ENCODE results near the gene ELOB. TPM values are rescaled to one million over a fixed set of nuclear protein-coding genes. Genes with fewer than 3 reads are reported as not detected.

ELOB gene
- total RNA-seq, 1 donor from 2014 or later: 336 TPM

GRCh38 chr16:2756288-2757015, 20.6 kb downstream of the ELOB start:
- intact Hi-C loops (cut with DNase I): no loop called here
- no peak for ATAC-seq
- no peak for DNase-seq (ENCODE audit: missing footprints)

- intact Hi-C loops (cut with DNase I): no loop called here
- ATAC-seq (no peak), DNase-seq (ENCODE audit: missing footprints) (no peak)
Measured at GRCh38 chr16:2755158-2755557, 21.9 kb downstream of the ELOB start.

GRCh38 chr16:2753733-2754020, 23.4 kb downstream of the ELOB start:
- intact Hi-C loops (cut with DNase I): loop anchor here (2.0 kb wide), 1 partner anchor 115 kb away; no protein-coding TSS in a partner anchor
- DNase-seq (ENCODE audit: missing footprints): no peak
- ATAC-seq: no peak

- intact Hi-C loops (cut with DNase I): loop anchor here (1.0 to 2.0 kb wide), 2 partner anchors 24 to 116 kb away; partner anchors contain the start of gene ELOB
- DNase-seq (ENCODE audit: missing footprints) (no peak), ATAC-seq (peak; percentile 85)
Measured at GRCh38 chr16:2752850-2753732, 24.0 kb downstream of the ELOB start.

GRCh38 chr16:2752035-2752849, 24.8 kb downstream of the ELOB start, which contains the start of gene SRRM2:
TSS of gene SRRM2 (plus strand) at chr16:2752638. CDS start at chr16:2756365, 3,727 bp downstream.
- peak; percentile 96 for ATAC-seq
- peak; percentile 98 for DNase-seq (ENCODE audit: missing footprints)
- intact Hi-C loops (cut with DNase I): loop anchor here (1.0 to 2.0 kb wide), 2 partner anchors 25 to 117 kb away; partner anchors contain the start of gene ELOB

GRCh38 chr16:2751577-2752034, 25.5 kb downstream of the ELOB start:
- ATAC-seq: no peak
- intact Hi-C loops (cut with DNase I): loop anchor here (1.0 to 2.0 kb wide), 2 partner anchors 26 to 117 kb away; partner anchors contain the start of gene ELOB
- peak; percentile 79 for DNase-seq (ENCODE audit: missing footprints)

GRCh38 chr16:2749936-2750335, 27.1 kb downstream of the ELOB start:
- DNase-seq (ENCODE audit: missing footprints) (no peak), ATAC-seq (no peak)
- intact Hi-C loops (cut with DNase I): no loop called here

- intact Hi-C loops (cut with DNase I): no loop called here
- ATAC-seq: no peak
- DNase-seq (ENCODE audit: missing footprints): no peak
Measured at GRCh38 chr16:2749476-2749875, 27.6 kb downstream of the ELOB start.

- intact Hi-C loops (cut with DNase I): no loop called here
- DNase-seq (ENCODE audit: missing footprints) (no peak), ATAC-seq (no peak)
Measured at GRCh38 chr16:2748757-2749455, 28.2 kb downstream of the ELOB start.

GRCh38 chr16:2745961-2746360, 31.1 kb downstream of the ELOB start:
- intact Hi-C loops (cut with DNase I): no loop called here
- ATAC-seq (no peak), DNase-seq (ENCODE audit: missing footprints) (no peak)

- intact Hi-C loops (cut with DNase I): no loop called here
- ATAC-seq (no peak), DNase-seq (ENCODE audit: missing footprints) (no peak)
Measured at GRCh38 chr16:2745116-2745890, 31.8 kb downstream of the ELOB start.

- DNase-seq (ENCODE audit: missing footprints) (no peak), ATAC-seq (no peak)
- intact Hi-C loops (cut with DNase I): no loop called here
Measured at GRCh38 chr16:2744711-2745110, 32.4 kb downstream of the ELOB start.

- DNase-seq (ENCODE audit: missing footprints): no peak
- intact Hi-C loops (cut with DNase I): no loop called here
- ATAC-seq: no peak
Measured at GRCh38 chr16:2743007-2743810, 33.9 kb downstream of the ELOB start.

- intact Hi-C loops (cut with DNase I): no loop called here
- DNase-seq (ENCODE audit: missing footprints): no peak
- ATAC-seq: no peak
Measured at GRCh38 chr16:2742323-2743006, 34.6 kb downstream of the ELOB start.

GRCh38 chr16:2741168-2741567, 35.9 kb downstream of the ELOB start:
- DNase-seq (ENCODE audit: missing footprints) (no peak), ATAC-seq (no peak)
- intact Hi-C loops (cut with DNase I): no loop called here

GRCh38 chr16:2740476-2740875, 36.6 kb downstream of the ELOB start:
- ATAC-seq: no peak
- intact Hi-C loops (cut with DNase I): no loop called here
- DNase-seq (ENCODE audit: missing footprints): no peak
